ENCODE measurements around the gene FHAD1. TPM values are rescaled to one million over a fixed set of nuclear protein-coding genes. Genes with fewer than 3 reads are reported as not detected.
A peak's percentile ranks its signal among the peaks of the same experiment; 100 is the strongest.

Gene FHAD1
- total RNA-seq, 1 donor from 2014 or later = not detected

GRCh38 chr1:15444468-15445389, 197.7 kb downstream of the FHAD1 start:
- Mint-ChIP-seq H3K9me3 (ENCODE audit: unreplicated experiment) (peaks cover 8% of the 10 kb centered on the region), H3K27ac (ENCODE audit: unreplicated experiment) (no peak overlapping the region), H3K4me1 (ENCODE audit: low read depth, unreplicated experiment) (peaks cover 4% of the 10 kb centered on the region), H3K36me3 (ENCODE audit: unreplicated experiment) (peaks cover 5% of the 10 kb centered on the region), H3K27me3 (ENCODE audit: unreplicated experiment) (peaks cover 2% of the 10 kb centered on the region), H3K4me3 (ENCODE audit: unreplicated experiment) (peak overlapping the region; percentile 34)
- DNase-seq = peak; percentile 67
- TF ChIP-seq CTCF (IDR thresholded peaks at IDR 0.05; ENCODE audit: partially characterized antibody, unreplicated experiment) = no peak

- peaks cover 4% of the 10 kb centered on the region for H3K4me1 Mint-ChIP-seq (ENCODE audit: low read depth, unreplicated experiment)
- no peak for DNase-seq
- no peak overlapping the region for H3K27ac Mint-ChIP-seq (ENCODE audit: unreplicated experiment)
- peak overlapping the region; percentile 80 for H3K4me3 Mint-ChIP-seq (ENCODE audit: unreplicated experiment)
- peaks cover 2% of the 10 kb centered on the region for H3K27me3 Mint-ChIP-seq (ENCODE audit: unreplicated experiment)
- peaks cover 5% of the 10 kb centered on the region for H3K36me3 Mint-ChIP-seq (ENCODE audit: unreplicated experiment)
- no peak for TF ChIP-seq CTCF (IDR thresholded peaks at IDR 0.05; ENCODE audit: partially characterized antibody, unreplicated experiment)
- peaks cover 7% of the 10 kb centered on the region for H3K9me3 Mint-ChIP-seq (ENCODE audit: unreplicated experiment)
Observed at GRCh38 chr1:15445390-15446122, 198.5 kb downstream of the FHAD1 start.

GRCh38 chr1:15446212-15446611, 199.2 kb downstream of the FHAD1 start:
- no peak for TF ChIP-seq CTCF (IDR thresholded peaks at IDR 0.05; ENCODE audit: partially characterized antibody, unreplicated experiment)

More at GRCh38 chr1:15446212-15446611, 199.2 kb downstream of the FHAD1 start:
- Mint-ChIP-seq H3K4me3 (ENCODE audit: unreplicated experiment) (peak overlapping the region; percentile 80), H3K9me3 (ENCODE audit: unreplicated experiment) (peaks cover 6% of the 10 kb centered on the region), H3K27ac (ENCODE audit: unreplicated experiment) (no peak overlapping the region), H3K27me3 (ENCODE audit: unreplicated experiment) (peaks cover 2% of the 10 kb centered on the region), H3K4me1 (ENCODE audit: low read depth, unreplicated experiment) (peaks cover 4% of the 10 kb centered on the region), H3K36me3 (ENCODE audit: unreplicated experiment) (peaks cover 5% of the 10 kb centered on the region)
- DNase-seq = no peak

Other genes with a start within 250 kb of the FHAD1 start
- gene TMEM51, start 93.5 kb upstream of the FHAD1 start, total RNA-seq (ENCODE audit: unreplicated experiment) = 3.2 TPM
- gene EFHD2, start 162.7 kb downstream of the FHAD1 start, total RNA-seq (ENCODE audit: unreplicated experiment) = 2.6 TPM
- not detected for gene CTRC, start 191.2 kb downstream of the FHAD1 start, total RNA-seq (ENCODE audit: unreplicated experiment)
- not detected for gene CELA2A, start 209.5 kb downstream of the FHAD1 start, total RNA-seq (ENCODE audit: unreplicated experiment)
- not detected for gene CELA2B, start 228.9 kb downstream of the FHAD1 start, total RNA-seq (ENCODE audit: unreplicated experiment)

Data from glutamatergic neuron (in vitro differentiated cells).